Breast epithelium (tissue), 4 donors: ENCODE measurements around the gene CAMSAP1. TPM values are rescaled to one million over a fixed set of nuclear protein-coding genes. Genes with fewer than 3 reads are reported as not detected.

Source experiments
- DNase-seq, 2 donors: peaks; one replicate each; pipeline ENCODE4 v3.0.0-alpha.2; 2019; ENCODE audit warnings: low spot score in 2 of 2
- H3K27ac ChIP-seq, 2 donors: fragments of 200-600 bp; sonication (generic) in 1 of 2; one replicate each; pipeline ENCODE4 v1.5.1; 2016 to 2019; ENCODE audit warnings: mild to moderate bottlenecking in 1 of 2
- H3K27me3 ChIP-seq, 2 donors: fragments of 200-600 bp; sonication (generic) in 1 of 2; one replicate each; pipeline versions ENCODE4 v1.5.1 to v1.6.0; 2017 to 2019; ENCODE audit warnings: control low read depth in 1 of 2, mild to moderate bottlenecking in 1 of 2
- H3K36me3 ChIP-seq: fragments of 200-600 bp; one replicate; pipeline ENCODE4 v1.5.1; 2019
- H3K4me1 ChIP-seq, 2 donors: fragments of 200-600 bp; sonication (generic); one replicate each; pipeline ENCODE4 v1.5.1; 2016 to 2019; ENCODE audit warnings: control low read depth in 1 of 2
- H3K4me3 ChIP-seq, 3 donors: fragments of 200-600 bp; sonication (generic); 1 replicate in 2 of 3; 2 replicates in 1 of 3; pipeline ENCODE4 v1.5.1; 2016 to 2019; ENCODE audit warnings: mild to moderate bottlenecking in 3 of 3, moderate library complexity in 2 of 3
- H3K9me3 ChIP-seq, 2 donors: fragments of 200-600 bp; sonication (generic) in 1 of 2; one replicate each; pipeline ENCODE4 v1.5.1; 2016 to 2019; ENCODE audit warnings: control low read depth in 1 of 2
- POLR2A ChIP-seq: fragments of 450-650 bp; IDR thresholded peaks from one replicate; pipeline ENCODE4 v1.6.1; 2016; ENCODE audit warnings: antibody characterized with exemption, mild to moderate bottlenecking, moderate library complexity
- POLR2AphosphoS5 ChIP-seq, 3 donors: sonication (generic); formaldehyde crosslinking; IDR thresholded peaks; one replicate each; pipeline ENCODE4 v1.6.1; 2017; ENCODE audit warnings: antibody characterized with exemption in 3 of 3
- intact Hi-C: fragments of 100-400 bp; cut with DNase I; formaldehyde crosslinking; loops from one replicate; pipeline ENCODE4 v1.15.1; 2023; ENCODE audit warnings: low total_unique reads
- total RNA-seq, 3 donors: library from RNA; depleted of rRNA; stranded (reverse); fragments of >200 nt; gene quantifications; one replicate each; pipeline ENCODE4 v1.1.0, GENCODE V29; 2016
- TF ChIP-seq, protein P1 (sequence below), 3 donors: fragments of 450-650 bp; IDR thresholded peaks; one replicate each; pipeline ENCODE4 v1.5.1; 2016 to 2017; ENCODE audit warnings: antibody characterized with exemption in 3 of 3, mild to moderate bottlenecking in 3 of 3, moderate library complexity in 3 of 3

CAMSAP1 gene
- total RNA-seq, 3 donors from 2014 or later: 25.0 to 29.8 (median 29.0) TPM

DNA sequence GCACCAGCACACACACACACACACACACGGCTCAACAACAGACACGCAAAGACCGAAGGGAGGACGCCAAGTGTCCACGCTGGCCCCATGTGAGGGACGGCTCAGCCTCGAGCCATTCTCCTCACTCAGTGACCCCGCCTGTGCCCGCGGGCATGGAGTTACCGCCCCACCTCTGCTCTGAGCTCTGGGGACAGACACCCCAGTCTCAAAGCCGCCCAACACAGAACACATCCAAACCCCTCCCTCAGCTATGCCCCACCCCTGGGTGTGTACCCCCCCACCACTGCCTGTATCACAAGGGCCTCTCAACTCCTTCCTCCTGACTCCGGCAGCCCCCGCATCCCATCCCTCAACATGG lies 81.2 kb downstream of the CAMSAP1 start:
- Histone ChIP-seq H3K4me1 (no peaks in the 10 kb centered on the region), H3K9me3 (no peaks in the 10 kb centered on the region), H3K27me3 (no peaks in the 10 kb centered on the region), H3K36me3 (peaks cover 11% of the 10 kb centered on the region), H3K27ac (no peak overlapping the region), H3K4me3 (no peak overlapping the region)
- no peak for TF ChIP-seq POLR2AphosphoS5 (IDR thresholded peaks at IDR 0.05)
- no peak for TF ChIP-seq POLR2A
- TF ChIP-seq, protein P1, sequence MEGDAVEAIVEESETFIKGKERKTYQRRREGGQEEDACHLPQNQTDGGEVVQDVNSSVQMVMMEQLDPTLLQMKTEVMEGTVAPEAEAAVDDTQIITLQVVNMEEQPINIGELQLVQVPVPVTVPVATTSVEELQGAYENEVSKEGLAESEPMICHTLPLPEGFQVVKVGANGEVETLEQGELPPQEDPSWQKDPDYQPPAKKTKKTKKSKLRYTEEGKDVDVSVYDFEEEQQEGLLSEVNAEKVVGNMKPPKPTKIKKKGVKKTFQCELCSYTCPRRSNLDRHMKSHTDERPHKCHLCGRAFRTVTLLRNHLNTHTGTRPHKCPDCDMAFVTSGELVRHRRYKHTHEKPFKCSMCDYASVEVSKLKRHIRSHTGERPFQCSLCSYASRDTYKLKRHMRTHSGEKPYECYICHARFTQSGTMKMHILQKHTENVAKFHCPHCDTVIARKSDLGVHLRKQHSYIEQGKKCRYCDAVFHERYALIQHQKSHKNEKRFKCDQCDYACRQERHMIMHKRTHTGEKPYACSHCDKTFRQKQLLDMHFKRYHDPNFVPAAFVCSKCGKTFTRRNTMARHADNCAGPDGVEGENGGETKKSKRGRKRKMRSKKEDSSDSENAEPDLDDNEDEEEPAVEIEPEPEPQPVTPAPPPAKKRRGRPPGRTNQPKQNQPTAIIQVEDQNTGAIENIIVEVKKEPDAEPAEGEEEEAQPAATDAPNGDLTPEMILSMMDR (IDR thresholded peaks at IDR 0.05): no peak
- intact Hi-C loops: no loop called here
- peak in 1 of 2 donors; percentile 28 for DNase-seq

DNA sequence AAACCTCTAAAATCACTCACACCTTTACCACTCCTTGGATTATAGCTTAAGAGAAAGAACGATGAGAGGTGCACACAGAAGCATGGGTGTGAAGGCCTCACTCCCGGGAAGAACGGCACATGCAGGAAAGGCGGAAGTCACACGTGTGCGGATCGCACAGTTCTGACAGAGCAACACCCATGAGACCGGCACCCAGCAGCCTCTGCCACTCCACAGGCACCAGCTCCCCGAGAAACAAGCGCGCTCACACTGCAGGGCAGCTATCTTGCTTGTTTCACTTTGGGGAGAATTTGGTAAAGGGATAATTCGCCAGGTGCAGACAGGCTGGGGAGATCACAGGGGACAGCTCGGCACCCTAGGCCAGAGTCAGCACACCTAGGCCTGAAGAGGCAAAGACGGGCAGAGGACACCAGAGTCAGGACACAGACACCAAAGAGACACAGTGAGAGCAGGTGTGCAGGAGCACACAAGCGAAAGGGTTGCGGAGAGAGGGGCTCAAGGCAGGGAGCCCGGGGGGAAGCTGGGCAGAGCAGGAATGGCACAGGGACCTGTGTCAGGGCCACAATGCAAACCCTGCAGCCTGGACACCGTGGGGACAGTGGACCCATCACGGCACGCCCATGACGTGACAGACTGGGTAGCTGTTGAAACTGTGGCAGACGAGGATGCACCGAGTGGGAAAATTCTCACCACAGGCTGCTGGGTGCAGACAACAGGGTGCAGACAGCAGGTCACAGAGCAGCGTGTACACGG lies 81.7 kb downstream of the CAMSAP1 start:
- H3K36me3 ChIP-seq: peaks cover 11% of the 10 kb centered on the region
- intact Hi-C loops: no loop called here
- no peaks in the 10 kb centered on the region for H3K4me1 ChIP-seq
- no peak overlapping the region for H3K4me3 ChIP-seq
- peak in 1 of 2 donors; percentile 34 for DNase-seq
- no peaks in the 10 kb centered on the region for H3K9me3 ChIP-seq
- no peak overlapping the region for H3K27ac ChIP-seq
- TF ChIP-seq, protein P1 (IDR thresholded peaks at IDR 0.05): no peak
- TF ChIP-seq POLR2A (no peak), POLR2AphosphoS5 (IDR thresholded peaks at IDR 0.05) (no peak)
- H3K27me3 ChIP-seq: no peaks in the 10 kb centered on the region

DNA sequence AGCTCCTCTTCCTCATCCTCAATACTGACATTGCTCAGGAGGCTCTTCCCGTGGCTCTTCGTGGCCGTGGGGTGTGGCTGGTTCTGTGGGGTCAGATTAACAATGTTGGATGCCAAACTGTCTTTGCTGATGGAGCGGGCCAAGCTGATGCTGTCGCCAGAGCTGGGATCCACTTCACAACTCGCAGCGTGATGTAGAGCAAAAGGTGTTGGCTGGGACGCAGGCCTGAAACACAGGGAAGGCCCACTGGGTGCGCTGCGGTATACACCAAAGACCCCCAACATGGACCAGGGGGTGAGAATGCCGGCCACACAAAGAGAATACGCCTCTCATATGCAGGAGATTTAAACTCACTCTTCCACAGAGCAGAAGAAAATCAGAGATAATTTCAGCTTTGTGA lies 84.3 kb downstream of the CAMSAP1 start:
- DNase-seq: peak in 1 of 2 donors; percentile 44
- intact Hi-C loops: no loop called here
- Histone ChIP-seq H3K4me1 (no peaks in the 10 kb centered on the region), H3K27ac (no peak overlapping the region), H3K27me3 (no peaks in the 10 kb centered on the region), H3K9me3 (no peaks in the 10 kb centered on the region), H3K4me3 (no peak overlapping the region), H3K36me3 (peaks cover 11% of the 10 kb centered on the region)
- TF ChIP-seq, protein P1 (IDR thresholded peaks at IDR 0.05): no peak
- TF ChIP-seq POLR2A (no peak), POLR2AphosphoS5 (IDR thresholded peaks at IDR 0.05) (no peak)

DNA sequence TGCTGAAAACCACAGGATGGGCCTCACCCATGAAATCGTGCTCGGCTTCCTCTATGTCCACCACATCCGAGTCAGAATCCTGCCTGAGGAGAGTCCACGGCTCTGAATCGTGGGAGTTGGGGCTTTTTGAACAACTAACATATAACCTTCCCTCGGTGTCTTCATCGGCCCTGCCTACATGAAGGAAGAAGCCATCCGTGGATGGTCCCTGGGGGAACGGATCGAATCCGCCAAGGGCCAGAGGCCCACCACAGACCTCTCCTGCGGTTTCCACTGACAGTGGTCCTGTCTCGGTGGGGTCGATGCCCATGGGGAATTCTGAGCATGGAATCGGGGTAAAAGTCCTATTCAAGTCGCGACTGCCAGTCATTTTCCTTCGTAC lies 85.0 kb downstream of the CAMSAP1 start:
- DNase-seq: peak in 1 of 2 donors; percentile 35
- H3K9me3 ChIP-seq: no peaks in the 10 kb centered on the region
- H3K4me3 ChIP-seq: no peak overlapping the region
- H3K4me1 ChIP-seq: no peaks in the 10 kb centered on the region
- TF ChIP-seq, protein P1 (IDR thresholded peaks at IDR 0.05): no peak
- TF ChIP-seq POLR2AphosphoS5 (IDR thresholded peaks at IDR 0.05) (no peak), POLR2A (no peak)
- H3K27me3 ChIP-seq: no peaks in the 10 kb centered on the region
- intact Hi-C loops: no loop called here
- peaks cover 11% of the 10 kb centered on the region for H3K36me3 ChIP-seq
- no peak overlapping the region for H3K27ac ChIP-seq

DNA sequence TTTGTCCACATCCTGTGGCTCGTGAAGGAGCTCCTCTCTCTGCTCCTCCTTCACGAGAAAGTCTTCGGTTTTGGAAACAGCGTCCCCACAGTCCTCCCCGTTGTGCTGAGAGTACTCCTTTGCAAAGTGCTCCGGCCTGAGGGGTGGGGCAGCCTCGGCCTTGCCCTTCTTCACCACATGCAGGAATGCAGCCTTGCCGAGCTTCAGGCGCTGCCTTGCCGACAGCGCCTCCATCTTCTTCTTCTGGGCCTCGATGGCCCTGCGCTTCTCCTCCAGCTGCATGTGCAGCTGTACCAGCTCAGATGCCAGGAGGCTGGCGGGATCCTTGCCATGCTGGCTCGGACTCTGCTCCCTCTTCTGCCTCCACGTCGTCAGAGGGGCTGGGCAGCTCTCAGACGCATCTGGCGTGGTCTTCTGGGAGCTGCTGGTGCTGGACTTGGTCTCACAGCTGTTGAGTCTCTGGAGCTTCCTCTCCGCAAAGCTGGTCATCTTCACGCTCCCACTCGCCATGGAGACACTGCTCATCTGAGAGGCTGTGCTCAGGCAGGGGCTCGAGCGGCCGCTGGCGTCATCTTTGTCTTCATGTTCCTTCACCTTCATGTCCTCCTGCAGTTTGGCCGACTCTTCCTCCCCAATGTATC lies 85.5 kb downstream of the CAMSAP1 start:
- DNase-seq: peak in 1 of 2 donors; percentile 27
- Histone ChIP-seq H3K4me1 (no peaks in the 10 kb centered on the region), H3K4me3 (no peak overlapping the region), H3K36me3 (peaks cover 11% of the 10 kb centered on the region), H3K9me3 (no peaks in the 10 kb centered on the region), H3K27ac (no peak overlapping the region), H3K27me3 (no peaks in the 10 kb centered on the region)
- TF ChIP-seq, protein P1 (IDR thresholded peaks at IDR 0.05): no peak
- TF ChIP-seq POLR2A: no peak
- no peak for TF ChIP-seq POLR2AphosphoS5 (IDR thresholded peaks at IDR 0.05)
- intact Hi-C loops: no loop called here
